GM12878 (cell line): Measurements from ENCODE around the gene KCNC2. TPM values are rescaled to one million over a fixed set of nuclear protein-coding genes. Genes with fewer than 3 reads are reported as not detected.

Source experiments
- ATAC-seq: fragments of 200-7000 bp; cut with Tn5 transposase; 3 replicates; pipeline ENCODE4 v1.9.1; 2020; ENCODE audit warnings: mild to moderate bottlenecking, moderate library complexity
- BruUV-seq: library from RNA; stranded (reverse); fragments of 400-500 nt; replicated peaks from 2 replicates; lab custom pipeline; 2021; lab: Mats Ljungman, UMichigan
- CTCF ChIA-PET: fragments of 300-600 bp; sonication (Branson Sonifier 250); formaldehyde crosslinking; extraction: SDS; loops from one replicate; lab custom pipeline; 2021; ENCODE audit warnings: inconsistent platforms; lab: Yijun Ruan, JAX
- POLR2A ChIA-PET: fragments of 350-600 bp; formaldehyde crosslinking; extraction: SDS; loops from one replicate; lab custom pipeline; 2021; ENCODE audit warnings: inconsistent platforms; lab: Charles Lee
- RAD21 ChIA-PET: fragments of 300-600 bp; sonication (Branson Sonifier 250); formaldehyde crosslinking; loops from one replicate; lab custom pipeline; 2023; ENCODE audit warnings: antibody characterized with exemption; ENCODE audit not compliant: unreplicated experiment; lab: Charles Lee
- SMC1A ChIA-PET: fragments of 300-600 bp; sonication (Branson Sonifier 250); formaldehyde crosslinking; loops from one replicate; lab custom pipeline; 2023; ENCODE audit not compliant: unreplicated experiment, uncharacterized antibody; lab: Charles Lee
- DNase-seq: peaks from one replicate; pipeline ENCODE4 v3.0.0-alpha.2; 2011; ENCODE audit warnings: low read depth, low spot score
- FAIRE-seq: peaks from 3 replicates; lab custom pipeline; 2011; peaks lifted over from hg19 to GRCh38; lab: Jason Lieb, UNC
- H2AFZ ChIP-seq: 2 replicates; pipeline ENCODE4 v1.6.0; 2011; ENCODE audit warnings: low read depth, low read length, control low read depth; ENCODE audit not compliant: control insufficient read depth
- H3K27ac ChIP-seq: 2 replicates; pipeline ENCODE4 v1.5.1; 2011; ENCODE audit warnings: control low read depth; ENCODE audit not compliant: control insufficient read depth, insufficient read depth
- H3K27me3 ChIP-seq, 2 experiments: replicated peaks in 1 of 2; 2 replicates each; pipeline versions ENCODE4 v1.6.0 to v1.6.1; 2011; ENCODE audit warnings: low read length in 1 of 2; ENCODE audit not compliant: control insufficient read depth in 2 of 2, insufficient read depth in 2 of 2
- H3K36me3 ChIP-seq, 2 experiments: 2 replicates each; pipeline ENCODE4 v1.5.1; 2011; ENCODE audit warnings: low read length in 1 of 2; ENCODE audit not compliant: control insufficient read depth in 2 of 2, insufficient read depth in 2 of 2
- H3K4me1 ChIP-seq: 2 replicates; pipeline ENCODE4 v1.6.1; 2011; ENCODE audit warnings: mild to moderate bottlenecking, low read length, moderate library complexity, mixed read lengths; ENCODE audit not compliant: control insufficient read depth, insufficient read depth
- H3K4me2 ChIP-seq: 2 replicates; pipeline ENCODE4 v1.6.0; 2011; ENCODE audit warnings: control low read depth; ENCODE audit not compliant: control insufficient read depth, insufficient read depth
- H3K4me3 ChIP-seq: fragments of 200-600 bp; sonication (generic); 2 replicates; pipeline ENCODE4 v1.5.1; 2016
- H3K79me2 ChIP-seq: 2 replicates; pipeline ENCODE4 v1.6.0; 2011; ENCODE audit warnings: low read length; ENCODE audit not compliant: control insufficient read depth, insufficient read depth
- H3K9ac ChIP-seq: 2 replicates; pipeline ENCODE4 v1.8.0; 2011; ENCODE audit warnings: low read length, control low read depth, mixed read lengths; ENCODE audit not compliant: control insufficient read depth, insufficient read depth
- H3K9me3 ChIP-seq: replicated peaks from 3 replicates; pipeline ENCODE4 v1.5.1; 2011; ENCODE audit warnings: mild to moderate bottlenecking, low read length; ENCODE audit not compliant: control insufficient read depth, insufficient read depth
- H4K20me1 ChIP-seq: 2 replicates; pipeline ENCODE4 v1.6.0; 2011; ENCODE audit not compliant: control insufficient read depth, insufficient read depth
- BCLAF1 ChIP-seq: fragments of 450-650 bp; IDR thresholded peaks from 2 replicates; pipeline ENCODE4 v1.6.1; 2017; ENCODE audit warnings: antibody characterized with exemption, mild to moderate bottlenecking, moderate library complexity
- E2F4 ChIP-seq: IDR thresholded peaks from 2 replicates; pipeline ENCODE4 v1.6.1; 2012; ENCODE audit warnings: low read depth, low read length, improper control_type of control experiment
- E4F1 ChIP-seq: fragments of 450-650 bp; IDR thresholded peaks from 2 replicates; pipeline ENCODE4 v1.6.1; 2018; ENCODE audit warnings: borderline replicate concordance, mild to moderate bottlenecking; ENCODE audit not compliant: partially characterized antibody
- ETV6 ChIP-seq, 2 experiments: fragments of 450-650 bp in 1 of 2; IDR thresholded peaks in 1 of 2; conservative IDR thresholded peaks in 1 of 2; 2 replicates each; pipeline ENCODE4 v1.6.1; 2014; ENCODE audit warnings: antibody characterized with exemption in 1 of 2, borderline replicate concordance in 1 of 2, low read depth in 1 of 2, mild to moderate bottlenecking in 1 of 2, moderate library complexity in 1 of 2
- KAT2A ChIP-seq: conservative IDR thresholded peaks from 2 replicates; pipeline ENCODE4 v1.6.1; 2011; ENCODE audit warnings: low read depth, low read length; ENCODE audit not compliant: control insufficient read depth
- SUZ12 ChIP-seq: fragments of 200-600 bp; sonication (generic); IDR thresholded peaks from one replicate; pipeline ENCODE4 v1.6.1; 2018; ENCODE audit warnings: antibody characterized with exemption, mild to moderate bottlenecking; ENCODE audit not compliant: unreplicated experiment
- TARDBP ChIP-seq: IDR thresholded peaks from 2 replicates; pipeline ENCODE4 v1.6.1; 2016; ENCODE audit warnings: borderline replicate concordance
- TCF7 ChIP-seq: IDR thresholded peaks from 2 replicates; pipeline ENCODE4 v1.6.1; 2014; ENCODE audit warnings: antibody characterized with exemption, borderline replicate concordance
- WGBS: methylation state at CpG from one replicate; pipeline ENCODE4 v1.1.6; 2016; ENCODE audit warnings: low lambda C conversion rate; ENCODE audit not compliant: insufficient replicate concordance, insufficient coverage; ENCODE audit errors: missing lambda C conversion rate; 5-methylcytosine and 5-hydroxymethylcytosine counted together
- in situ Hi-C: fragments of 300-500 bp; cut with MboI; formaldehyde crosslinking; loops from 9 replicates; pipeline ENCODE4 v1.14.3; 2018; ENCODE audit warnings: mixed read lengths
- intact Hi-C: fragments of 100-400 bp; cut with micrococcal nuclease; formaldehyde crosslinking; loops from one replicate; pipeline ENCODE4 v1.14.2; 2022; ENCODE audit not compliant: unreplicated experiment
- polyA plus RNA-seq, 11 experiments: library from polyadenylated mRNA; depleted of rRNA in 4 of 11; unstranded in 6 of 11; stranded (reverse) in 5 of 11; fragments of >200 nt; fragmentation: Nextera tagmentation in 4 of 11; fragmentation: Illumina TruSeq in 1 of 11; extraction: Ambion mirVana in 4 of 11; extraction: Trizol in 1 of 11; gene quantifications; 1 replicate in 1 of 11; 2 replicates in 10 of 11; pipeline versions ENCODE4 v1.2.1 to v1.2.3, GENCODE V29; 2011 to 2016; ENCODE audit warnings: inconsistent platforms in 2 of 11, missing spikeins in 2 of 11, low read depth in 1 of 11
- total RNA-seq, 4 experiments: library from RNA; depleted of rRNA in 3 of 4; stranded (reverse); fragments of >200 nt in 3 of 4; fragmentation: Illumina TruSeq in 1 of 4; extraction: Trizol in 1 of 4; gene quantifications; 2 replicates each; pipeline versions ENCODE4 v1.2.1 to v1.2.3, GENCODE V29; 2013 to 2021

Gene KCNC2
- total and polyA plus RNA-seq, 10 of the 15 experiments (the other 5 are each of a cell fraction or from before 2014, with no cell fraction given): 0.03 to 2.3 (median 0.08) TPM; not detected in 7

DNA sequence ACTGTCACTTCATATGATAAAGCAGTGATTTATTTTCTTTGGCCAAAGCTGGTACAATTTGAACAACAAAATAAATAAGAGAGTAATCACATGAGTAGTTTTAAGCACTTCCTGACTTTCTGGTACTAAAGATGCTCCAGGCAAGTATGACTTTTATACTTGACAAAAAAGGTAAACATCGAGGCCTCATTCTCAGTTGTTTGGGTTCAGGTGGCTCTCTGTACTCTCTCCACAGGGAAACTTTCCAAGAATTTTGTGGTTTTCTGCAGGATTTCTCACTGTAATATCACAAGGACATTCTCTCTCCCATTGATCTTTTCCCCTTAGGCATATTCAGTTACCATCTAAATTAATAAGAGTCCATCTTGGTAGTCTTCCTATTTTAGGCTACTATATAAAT lies 26.6 kb upstream of the KCNC2 start (continued):
- TF ChIP-seq BCLAF1 (no peak), E4F1 (no peak), KAT2A (no peak)
- TF ChIP-seq, all 136 proteins: peak for 0

DNA sequence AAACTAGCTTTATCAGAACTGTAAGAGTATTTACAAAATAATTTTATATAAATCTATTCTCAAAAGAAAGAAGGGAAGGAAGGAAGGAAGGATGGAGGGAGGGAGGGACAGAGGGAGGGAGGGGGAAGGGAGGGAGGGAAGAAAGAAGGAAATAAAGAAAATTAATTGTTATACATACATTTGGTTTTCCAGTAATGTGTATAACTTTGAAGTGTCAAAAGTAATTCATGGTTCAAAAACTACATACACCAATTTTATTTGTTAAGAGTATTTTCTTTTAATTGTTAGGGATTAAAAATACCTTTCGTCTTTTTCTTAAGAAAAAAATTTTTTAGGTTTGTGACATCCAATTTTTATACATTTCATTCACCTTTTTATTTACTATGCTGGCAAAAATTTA lies 17.5 kb upstream of the KCNC2 start:
- H4K20me1 ChIP-seq: no peaks in the 10 kb centered on the region
- ChIA-PET POLR2A (no interaction called here), SMC1A (interaction anchor here (0.6 kb wide), 1 partner anchor 38 kb away, joined by 3 read pairs; no protein-coding TSS in a partner anchor), RAD21 (no interaction called here), CTCF (interaction anchor here (0.7 to 0.9 kb wide), 3 partner anchors 11 to 255 kb away, joined by 3 to 4 read pairs (median 3); no protein-coding TSS in a partner anchor)
- in situ Hi-C loops: no loop called here
- ATAC-seq (no peak), DNase-seq (no peak), FAIRE-seq (no peak)
- no peak overlapping the region for H3K9ac ChIP-seq
- H3K9me3 ChIP-seq: no peaks in the 10 kb centered on the region
- H3K36me3 ChIP-seq: no peaks in the 10 kb centered on the region
- BruUV-seq: no TSS peak
- intact Hi-C loops: no loop called here
- no peak overlapping the region for H3K27ac ChIP-seq
- H3K79me2 ChIP-seq: no peaks in the 10 kb centered on the region
- no peak overlapping the region for H3K4me3 ChIP-seq
- no peaks in the 10 kb centered on the region for H3K27me3 ChIP-seq
- 29% methylated on average over 1 of the region's 1 CpG for WGBS
- no peak for TF ChIP-seq TARDBP
- TF ChIP-seq ETV6 (conservative IDR thresholded peaks at IDR 0.05 in 1 of 2, IDR thresholded peaks at IDR 0.05 in 1 of 2; ENCODE audit: borderline replicate concordance in 1 of 2, low read depth in 1 of 2): no peak
- no peak for TF ChIP-seq E2F4
- TF ChIP-seq TCF7: no peak
- TF ChIP-seq SUZ12: no peak
- H2AFZ ChIP-seq: no peak overlapping the region
- H3K4me1 ChIP-seq: no peaks in the 10 kb centered on the region
- no peak overlapping the region for H3K4me2 ChIP-seq
